HG02870 (cell line): ENCODE data around the gene PLCG2.

ENCODE experiments used
- ATAC-seq: cut with Tn5 transposase; IDR thresholded peaks from one replicate; pipeline ENCODE4 v1.9.1; 2021; ENCODE audit warnings: mild to moderate bottlenecking, moderate library complexity; ENCODE audit not compliant: unreplicated experiment

The PLCG2 gene

GRCh38 chr16:81902025-81902424, 122.9 kb downstream of the PLCG2 start:
- no peak for ATAC-seq

- no peak for ATAC-seq
Measured at GRCh38 chr16:81904320-81904719, 125.2 kb downstream of the PLCG2 start.

- ATAC-seq: no peak
Measured at GRCh38 chr16:81905277-81905676, 126.2 kb downstream of the PLCG2 start.

- ATAC-seq: no peak
Measured at GRCh38 chr16:81907681-81908080, 128.6 kb downstream of the PLCG2 start.

- no peak for ATAC-seq
Measured at GRCh38 chr16:81908466-81909262, 129.6 kb downstream of the PLCG2 start.

GRCh38 chr16:81910366-81910885, 131.3 kb downstream of the PLCG2 start:
- no peak for ATAC-seq

GRCh38 chr16:81912395-81912794, 133.3 kb downstream of the PLCG2 start:
- no peak for ATAC-seq

GRCh38 chr16:81913222-81913621, 134.1 kb downstream of the PLCG2 start:
- no peak for ATAC-seq

GRCh38 chr16:81917375-81917774, 138.3 kb downstream of the PLCG2 start:
- no peak for ATAC-seq

GRCh38 chr16:81918927-81919326, 139.8 kb downstream of the PLCG2 start:
- no peak for ATAC-seq

GRCh38 chr16:81920498-81920897, 141.4 kb downstream of the PLCG2 start:
- ATAC-seq: no peak

- ATAC-seq: no peak
Measured at GRCh38 chr16:81921085-81921814, 142.2 kb downstream of the PLCG2 start.

GRCh38 chr16:81921843-81922584, 142.9 kb downstream of the PLCG2 start:
- ATAC-seq: no peak

GRCh38 chr16:81923296-81923695, 144.2 kb downstream of the PLCG2 start:
- ATAC-seq: no peak

GRCh38 chr16:81925016-81925415, 145.9 kb downstream of the PLCG2 start:
- ATAC-seq: no peak

- no peak for ATAC-seq
Measured at GRCh38 chr16:81926036-81926435, 146.9 kb downstream of the PLCG2 start.

- ATAC-seq: no peak
Measured at GRCh38 chr16:81927561-81928185, 148.6 kb downstream of the PLCG2 start.

- ATAC-seq: no peak
Measured at GRCh38 chr16:81928271-81928918, 149.3 kb downstream of the PLCG2 start.

GRCh38 chr16:81928975-81929374, 149.9 kb downstream of the PLCG2 start:
- no peak for ATAC-seq

- ATAC-seq: no peak
Measured at GRCh38 chr16:81929841-81930240, 150.8 kb downstream of the PLCG2 start.
